Sigmoid colon (tissue), 4 donors: Measurements from ENCODE around the gene GPR183.
"Not testable (repeated sequence)": the region's sequence is repeated elsewhere in the genome, so short reads cannot be mapped to it uniquely, and the experiment has no call there.

ENCODE experiments used
- EP300 ChIP-seq, 4 donors: sonication (generic); formaldehyde crosslinking; IDR thresholded peaks; one replicate each; pipeline ENCODE4 v1.6.1; 2017; ENCODE audit warnings: antibody characterized with exemption in 4 of 4
- POLR2A ChIP-seq, 2 donors: fragments of 450-650 bp; IDR thresholded peaks; one replicate each; pipeline ENCODE4 v1.6.1; 2016; ENCODE audit warnings: antibody characterized with exemption in 2 of 2, mild to moderate bottlenecking in 2 of 2, moderate library complexity in 2 of 2
- POLR2AphosphoS5 ChIP-seq, 4 donors: sonication (generic); formaldehyde crosslinking; IDR thresholded peaks; one replicate each; pipeline ENCODE4 v1.6.1; 2017; ENCODE audit warnings: antibody characterized with exemption in 4 of 4
- TF ChIP-seq, protein P1 (sequence below), 4 experiments: fragments of 450-650 bp in 3 of 4; fragments of 200-600 bp in 1 of 4; IDR thresholded peaks; one replicate each; pipeline ENCODE4 v1.5.1; 2016 to 2019; ENCODE audit warnings: antibody characterized with exemption in 4 of 4, mild to moderate bottlenecking in 3 of 4, moderate library complexity in 2 of 4

DNA sequence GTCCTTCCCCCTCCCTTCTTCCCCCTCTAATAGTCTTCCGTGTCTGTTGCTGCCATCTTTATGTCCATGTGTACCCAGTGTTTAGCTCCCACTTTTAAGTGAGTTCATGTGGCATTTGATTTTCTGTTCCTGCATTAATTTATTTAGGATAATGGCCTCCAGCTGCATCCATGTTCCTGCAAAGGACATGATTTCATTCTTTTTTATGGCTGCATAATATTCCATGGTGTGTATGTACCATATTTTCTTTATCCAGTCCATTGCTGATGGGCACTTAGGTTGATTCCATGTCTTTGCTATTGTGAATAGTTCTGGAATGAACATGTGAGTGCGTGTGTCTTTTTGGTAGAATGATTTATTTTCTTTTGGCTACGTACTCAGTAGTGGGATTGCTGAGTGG is 58.0 kb downstream of the GPR183 start:
- TF ChIP-seq, protein P1, sequence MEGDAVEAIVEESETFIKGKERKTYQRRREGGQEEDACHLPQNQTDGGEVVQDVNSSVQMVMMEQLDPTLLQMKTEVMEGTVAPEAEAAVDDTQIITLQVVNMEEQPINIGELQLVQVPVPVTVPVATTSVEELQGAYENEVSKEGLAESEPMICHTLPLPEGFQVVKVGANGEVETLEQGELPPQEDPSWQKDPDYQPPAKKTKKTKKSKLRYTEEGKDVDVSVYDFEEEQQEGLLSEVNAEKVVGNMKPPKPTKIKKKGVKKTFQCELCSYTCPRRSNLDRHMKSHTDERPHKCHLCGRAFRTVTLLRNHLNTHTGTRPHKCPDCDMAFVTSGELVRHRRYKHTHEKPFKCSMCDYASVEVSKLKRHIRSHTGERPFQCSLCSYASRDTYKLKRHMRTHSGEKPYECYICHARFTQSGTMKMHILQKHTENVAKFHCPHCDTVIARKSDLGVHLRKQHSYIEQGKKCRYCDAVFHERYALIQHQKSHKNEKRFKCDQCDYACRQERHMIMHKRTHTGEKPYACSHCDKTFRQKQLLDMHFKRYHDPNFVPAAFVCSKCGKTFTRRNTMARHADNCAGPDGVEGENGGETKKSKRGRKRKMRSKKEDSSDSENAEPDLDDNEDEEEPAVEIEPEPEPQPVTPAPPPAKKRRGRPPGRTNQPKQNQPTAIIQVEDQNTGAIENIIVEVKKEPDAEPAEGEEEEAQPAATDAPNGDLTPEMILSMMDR (IDR thresholded peaks at IDR 0.05) = not testable (repeated sequence)
- not testable (repeated sequence) for TF ChIP-seq POLR2A, POLR2AphosphoS5, EP300 (IDR thresholded peaks at IDR 0.05)
